Hepatocyte (in vitro differentiated cells): Measurements from ENCODE around the gene WDR86. TPM values are rescaled to one million over a fixed set of nuclear protein-coding genes. Genes with fewer than 3 reads are reported as not detected.

Experiments used
- DNase-seq: peaks from one replicate; pipeline ENCODE4 v3.0.0-alpha.2; 2016; ENCODE audit warnings: low spot score
- H2AFZ ChIP-seq: fragments of 200-600 bp; sonication (generic); 2 replicates; pipeline ENCODE4 v1.6.0; 2016; ENCODE audit warnings: antibody characterized with exemption, mild to moderate bottlenecking
- H3K27ac ChIP-seq: fragments of 200-600 bp; sonication (generic); 2 replicates; pipeline ENCODE4 v1.5.1; 2016; ENCODE audit warnings: mild to moderate bottlenecking
- H3K27me3 ChIP-seq: fragments of 200-600 bp; sonication (generic); 2 replicates; pipeline ENCODE4 v1.6.1; 2016
- H3K36me3 ChIP-seq: fragments of 200-600 bp; sonication (generic); replicated peaks from 2 replicates; pipeline ENCODE4 v1.5.1; 2016; ENCODE audit warnings: low read depth; ENCODE audit not compliant: insufficient read depth
- H3K4me1 ChIP-seq: fragments of 200-600 bp; sonication (generic); 2 replicates; pipeline ENCODE4 v1.5.1; 2016; ENCODE audit warnings: mild to moderate bottlenecking, moderate library complexity; ENCODE audit not compliant: insufficient read depth
- H3K4me2 ChIP-seq: fragments of 200-600 bp; sonication (generic); 2 replicates; pipeline ENCODE4 v1.6.0; 2016
- H3K4me3 ChIP-seq: fragments of 200-600 bp; sonication (generic); 2 replicates; pipeline ENCODE4 v1.5.1; 2016; ENCODE audit warnings: mild to moderate bottlenecking
- H3K79me2 ChIP-seq: fragments of 200-600 bp; sonication (generic); 2 replicates; pipeline ENCODE4 v1.6.0; 2017; ENCODE audit warnings: mild to moderate bottlenecking
- H3K9me2 ChIP-seq: fragments of 200-600 bp; sonication (generic); replicated peaks from 2 replicates; pipeline ENCODE4 v1.6.0; 2017; ENCODE audit warnings: mild to moderate bottlenecking; ENCODE audit not compliant: insufficient read depth
- H3K9me3 ChIP-seq: fragments of 200-600 bp; sonication (generic); 2 replicates; pipeline ENCODE4 v1.5.1; 2016; ENCODE audit warnings: low read depth, mild to moderate bottlenecking
- H4K20me1 ChIP-seq: fragments of 200-600 bp; sonication (generic); 2 replicates; pipeline ENCODE4 v1.6.0; 2016; ENCODE audit warnings: mild to moderate bottlenecking; ENCODE audit not compliant: insufficient read depth, poor library complexity, severe bottlenecking
- CTCF ChIP-seq: fragments of 200-600 bp; sonication (generic); IDR thresholded peaks from 2 replicates; pipeline ENCODE4 v1.5.1; 2016; ENCODE audit warnings: antibody characterized with exemption, mild to moderate bottlenecking; ENCODE audit not compliant: poor library complexity
- EZH2 ChIP-seq: fragments of 200-600 bp; sonication (generic); IDR thresholded peaks from 2 replicates; pipeline ENCODE4 v1.6.1; 2016; ENCODE audit warnings: antibody characterized with exemption, mild to moderate bottlenecking, borderline replicate concordance
- EZH2phosphoT487 ChIP-seq: fragments of 200-600 bp; sonication (generic); IDR thresholded peaks from one replicate; pipeline ENCODE4 v1.6.1; 2018; ENCODE audit warnings: antibody characterized with exemption, mild to moderate bottlenecking, low read depth, moderate library complexity; ENCODE audit not compliant: unreplicated experiment, severe bottlenecking
- WGBS: methylation state at CpG from one replicate; pipeline ENCODE4 v1.1.6; 2016; ENCODE audit warnings: low lambda C conversion rate; ENCODE audit errors: missing lambda C conversion rate; 5-methylcytosine and 5-hydroxymethylcytosine counted together
- polyA plus RNA-seq: library from polyadenylated mRNA; unstranded; fragments of >200 nt; fragmentation: Nextera tagmentation; extraction: Ambion mirVana; gene quantifications from 2 replicates; pipeline ENCODE4 v1.2.1, GENCODE V29; 2016
- total RNA-seq: library from RNA; depleted of rRNA; stranded (reverse); fragments of >200 nt; gene quantifications from 2 replicates; pipeline ENCODE4 v1.2.3, GENCODE V29; 2014

Gene WDR86
- total and polyA plus RNA-seq, 2 experiments from 2014 or later: 10.6 to 12.4 TPM

DNA sequence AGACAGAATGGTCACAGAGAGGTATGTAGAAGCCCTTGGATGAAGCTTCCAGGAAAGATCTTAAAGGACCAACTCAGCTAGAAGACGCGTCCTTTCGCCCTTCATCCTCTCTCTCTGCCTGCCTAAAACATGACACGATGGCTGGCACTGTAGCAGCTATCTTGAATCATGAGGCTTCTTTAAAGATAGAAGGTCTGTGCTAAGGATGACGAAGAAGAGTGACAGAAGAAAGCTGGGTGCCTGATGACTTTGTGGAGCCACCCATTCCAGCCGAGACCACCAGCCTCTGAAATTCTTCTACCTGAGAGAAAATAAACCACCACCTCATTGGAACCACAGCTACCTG, 25.5 kb downstream of the WDR86 start:
- Histone ChIP-seq H3K4me1 (peaks cover 10% of the 10 kb centered on the region), H3K9me3 (no peaks in the 10 kb centered on the region), H3K4me3 (no peak overlapping the region), H3K27me3 (peaks cover 31% of the 10 kb centered on the region), H2AFZ (no peak overlapping the region), H4K20me1 (no peaks in the 10 kb centered on the region), H3K4me2 (no peak overlapping the region), H3K9me2 (no peaks in the 10 kb centered on the region), H3K36me3 (no peaks in the 10 kb centered on the region), H3K79me2 (no peaks in the 10 kb centered on the region), H3K27ac (no peak overlapping the region)
- 85% methylated on average over 6 of the region's 6 CpGs for WGBS
- no peak for DNase-seq
- TF ChIP-seq EZH2phosphoT487: no peak
- TF ChIP-seq EZH2: no peak
- TF ChIP-seq CTCF: no peak

DNA sequence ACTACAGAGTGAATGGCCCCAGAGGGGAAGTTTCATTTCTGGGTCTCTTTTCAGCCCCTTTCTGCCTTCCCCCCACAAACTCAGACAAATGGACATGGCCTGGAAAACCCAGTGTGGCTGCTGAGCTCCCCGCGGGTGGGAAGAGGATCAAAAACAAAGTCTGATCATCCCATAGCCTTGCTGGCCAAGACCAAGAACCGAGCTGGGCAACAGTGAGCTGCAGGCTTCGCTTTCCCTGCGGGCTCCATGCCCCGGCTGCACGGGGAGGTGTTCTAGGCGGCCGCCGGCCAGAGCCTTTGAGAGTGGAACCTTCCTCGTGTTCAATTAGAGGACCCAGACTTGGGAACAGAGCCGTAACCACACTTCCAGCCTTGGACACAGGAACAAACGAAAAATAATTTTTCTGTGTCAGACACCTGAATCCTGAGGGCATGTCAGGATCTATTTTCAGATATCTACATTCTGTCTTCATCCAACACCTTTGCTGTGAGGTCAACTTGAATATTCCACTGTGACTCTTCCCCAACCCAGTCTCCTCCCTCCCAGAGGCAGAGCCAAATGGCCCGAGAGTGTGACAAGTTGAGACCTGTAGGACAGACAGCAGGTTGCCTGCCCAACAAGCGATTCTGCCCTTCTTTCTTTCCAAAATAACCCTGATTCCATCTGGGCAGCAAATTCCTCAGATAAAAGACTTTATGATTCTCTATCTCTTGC, 26.0 kb downstream of the WDR86 start:
- no peaks in the 10 kb centered on the region for H3K9me2 ChIP-seq
- H3K27me3 ChIP-seq: peaks cover 31% of the 10 kb centered on the region
- DNase-seq: no peak
- H3K4me1 ChIP-seq: peaks cover 10% of the 10 kb centered on the region
- no peaks in the 10 kb centered on the region for H3K36me3 ChIP-seq
- H2AFZ ChIP-seq: no peak overlapping the region
- H3K79me2 ChIP-seq: no peaks in the 10 kb centered on the region
- H3K4me3 ChIP-seq: no peak overlapping the region
- no peak overlapping the region for H3K4me2 ChIP-seq
- TF ChIP-seq CTCF (no peak), EZH2 (no peak), EZH2phosphoT487 (no peak)
- 89% methylated on average over 15 of the region's 15 CpGs for WGBS
- no peaks in the 10 kb centered on the region for H3K9me3 ChIP-seq
- H3K27ac ChIP-seq: no peak overlapping the region
- H4K20me1 ChIP-seq: no peaks in the 10 kb centered on the region

GRCh38 chr7:151382079-151382885, 27.6 kb downstream of the WDR86 start:
- no peak for DNase-seq
- Histone ChIP-seq H3K4me2 (peak overlapping the region; percentile 73), H3K27ac (no peak overlapping the region), H3K79me2 (no peaks in the 10 kb centered on the region), H3K9me2 (no peaks in the 10 kb centered on the region), H3K27me3 (peaks cover 31% of the 10 kb centered on the region), H3K4me3 (no peak overlapping the region), H3K36me3 (no peaks in the 10 kb centered on the region), H4K20me1 (no peaks in the 10 kb centered on the region), H2AFZ (no peak overlapping the region), H3K4me1 (peaks cover 10% of the 10 kb centered on the region), H3K9me3 (no peaks in the 10 kb centered on the region)
- WGBS: 42% methylated on average over 37 of the region's 37 CpGs
- TF ChIP-seq EZH2 (peak; percentile 53), EZH2phosphoT487 (no peak)

GRCh38 chr7:151381348-151382078, 28.3 kb downstream of the WDR86 start:
- peaks cover 31% of the 10 kb centered on the region for H3K27me3 ChIP-seq
- no peak for DNase-seq
- peaks cover 10% of the 10 kb centered on the region for H3K4me1 ChIP-seq
- TF ChIP-seq EZH2 (no peak), EZH2phosphoT487 (no peak)
- H3K4me3 ChIP-seq: no peak overlapping the region
- no peak overlapping the region for H2AFZ ChIP-seq
- no peaks in the 10 kb centered on the region for H3K79me2 ChIP-seq
- H3K36me3 ChIP-seq: no peaks in the 10 kb centered on the region
- WGBS: 19% methylated on average over 61 of the region's 83 CpGs
- H3K27ac ChIP-seq: no peak overlapping the region
- no peaks in the 10 kb centered on the region for H3K9me2 ChIP-seq
- no peaks in the 10 kb centered on the region for H3K9me3 ChIP-seq
- H4K20me1 ChIP-seq: no peaks in the 10 kb centered on the region
- peak overlapping the region; percentile 73 for H3K4me2 ChIP-seq
